Body of pancreas (tissue), 4 donors: ENCODE data around the gene P2RY4. TPM values are rescaled to one million over a fixed set of nuclear protein-coding genes. Genes with fewer than 3 reads are reported as not detected.

ENCODE experiments used
- ATAC-seq: fragments of 150-250 bp; one replicate; pipeline ENCODE4 v1.9.1; 2016
- DNase-seq, 4 donors: peaks; one replicate each; pipeline ENCODE4 v3.0.0-alpha.2; 2019
- H3K27ac ChIP-seq, 4 donors: fragments of 200-600 bp; sonication (generic); 1 replicate in 3 of 4; 2 replicates in 1 of 4; pipeline versions ENCODE4 v1.5.1 to v1.6.1; 2016 to 2019; ENCODE audit warnings: mild to moderate bottlenecking in 1 of 4, mixed read lengths in 1 of 4, moderate library complexity in 1 of 4
- H3K27me3 ChIP-seq, 2 donors: fragments of 200-600 bp; sonication (generic); one replicate each; pipeline ENCODE4 v1.6.0; 2016; ENCODE audit warnings: mild to moderate bottlenecking in 1 of 2
- H3K36me3 ChIP-seq, 2 donors: fragments of 200-600 bp; sonication (generic); replicated peaks in 1 of 2; 2 replicates each; pipeline ENCODE4 v1.5.1; 2016; ENCODE audit warnings: low read depth in 2 of 2; ENCODE audit not compliant: insufficient read depth in 1 of 2
- H3K4me1 ChIP-seq: fragments of 200-600 bp; sonication (generic); one replicate; pipeline ENCODE4 v1.6.0; 2016
- H3K4me3 ChIP-seq, 2 donors: fragments of 200-600 bp; sonication (generic); 1 replicate in 1 of 2; 2 replicates in 1 of 2; pipeline ENCODE4 v1.5.1; 2016 to 2019
- H3K9me3 ChIP-seq, 3 donors: fragments of 200-600 bp; sonication (generic); 1 replicate in 2 of 3; 2 replicates in 1 of 3; pipeline ENCODE4 v1.5.1; 2016
- POLR2A ChIP-seq, 3 donors: fragments of 450-650 bp; IDR thresholded peaks; one replicate each; pipeline ENCODE4 v1.6.1; 2016; ENCODE audit warnings: antibody characterized with exemption in 3 of 3, mild to moderate bottlenecking in 2 of 3
- intact Hi-C: fragments of 100-400 bp; cut with DNase I; formaldehyde crosslinking; loops from one replicate; pipeline ENCODE4 v1.15.1; 2023
- small RNA-seq: library from RNA; depleted of rRNA; stranded (forward); fragments of <200 nt; gene quantifications from one replicate; pipeline ENCODE3, GENCODE V24; 2016
- total RNA-seq, 2 donors: library from RNA; depleted of rRNA; stranded (reverse); fragments of >200 nt; gene quantifications; one replicate each; pipeline ENCODE4 v1.1.0, GENCODE V29; 2016
- TF ChIP-seq, protein P1 (sequence below), 7 experiments: fragments of 450-650 bp in 4 of 7; fragments of 200-600 bp in 3 of 7; sonication (generic) in 3 of 7; IDR thresholded peaks; one replicate each; pipeline ENCODE4 v1.5.1; 2016 to 2019; ENCODE audit warnings: antibody characterized with exemption in 7 of 7

P2RY4 gene
- total RNA-seq, 2 donors from 2014 or later = 1.3 TPM; not detected in 1

DNA sequence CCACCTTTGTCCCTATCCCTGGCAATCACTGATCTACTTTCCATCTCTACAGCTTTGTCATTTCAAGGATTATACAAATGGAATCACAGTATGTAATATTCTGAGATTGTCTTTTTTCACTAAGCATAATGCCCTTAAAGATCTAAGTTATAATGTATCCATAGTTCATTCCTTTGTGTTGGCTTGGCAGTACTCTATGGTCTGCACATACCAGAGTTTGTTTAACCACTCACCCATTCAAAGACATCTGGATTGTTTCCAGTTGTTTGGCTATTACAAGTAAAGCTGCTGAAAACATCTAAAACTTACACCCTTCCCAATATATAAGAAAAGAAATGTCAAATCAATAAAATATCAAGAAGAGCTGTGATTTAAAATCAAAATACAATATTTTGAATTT lies 51.5 kb downstream of the P2RY4 start:
- H3K27me3 ChIP-seq = no peaks in the 10 kb centered on the region
- intact Hi-C loops = no loop called here
- no peaks in the 10 kb centered on the region for H3K4me1 ChIP-seq
- H3K36me3 ChIP-seq = no peaks in the 10 kb centered on the region
- DNase-seq = no peak
- TF ChIP-seq POLR2A (IDR thresholded peaks at IDR 0.05) = no peak
- TF ChIP-seq, protein P1, sequence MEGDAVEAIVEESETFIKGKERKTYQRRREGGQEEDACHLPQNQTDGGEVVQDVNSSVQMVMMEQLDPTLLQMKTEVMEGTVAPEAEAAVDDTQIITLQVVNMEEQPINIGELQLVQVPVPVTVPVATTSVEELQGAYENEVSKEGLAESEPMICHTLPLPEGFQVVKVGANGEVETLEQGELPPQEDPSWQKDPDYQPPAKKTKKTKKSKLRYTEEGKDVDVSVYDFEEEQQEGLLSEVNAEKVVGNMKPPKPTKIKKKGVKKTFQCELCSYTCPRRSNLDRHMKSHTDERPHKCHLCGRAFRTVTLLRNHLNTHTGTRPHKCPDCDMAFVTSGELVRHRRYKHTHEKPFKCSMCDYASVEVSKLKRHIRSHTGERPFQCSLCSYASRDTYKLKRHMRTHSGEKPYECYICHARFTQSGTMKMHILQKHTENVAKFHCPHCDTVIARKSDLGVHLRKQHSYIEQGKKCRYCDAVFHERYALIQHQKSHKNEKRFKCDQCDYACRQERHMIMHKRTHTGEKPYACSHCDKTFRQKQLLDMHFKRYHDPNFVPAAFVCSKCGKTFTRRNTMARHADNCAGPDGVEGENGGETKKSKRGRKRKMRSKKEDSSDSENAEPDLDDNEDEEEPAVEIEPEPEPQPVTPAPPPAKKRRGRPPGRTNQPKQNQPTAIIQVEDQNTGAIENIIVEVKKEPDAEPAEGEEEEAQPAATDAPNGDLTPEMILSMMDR (IDR thresholded peaks at IDR 0.05) = no peak
- H3K9me3 ChIP-seq = no peaks in the 10 kb centered on the region
- H3K4me3 ChIP-seq = no peak overlapping the region
- ATAC-seq = no peak
- H3K27ac ChIP-seq = no peak overlapping the region

Small RNA genes lying within 50 kb of the gene (small RNA-seq; reads per million reads assigned to genes)
- gene RNA5SP507 = not detected

Other genes with a start within 250 kb of the P2RY4 start
- not detected for gene AWAT2, start 210.3 kb downstream of the P2RY4 start, total RNA-seq
- gene OTUD6A, start 197.7 kb downstream of the P2RY4 start, total RNA-seq = not detected
- 10 to 100 TPM; 39.9 to 64.1 TPM for gene IGBP1, start 126.8 kb downstream of the P2RY4 start, total RNA-seq
- gene DGAT2L6, start 82.7 kb downstream of the P2RY4 start, total RNA-seq = not detected
- gene AWAT1, start 25.5 kb downstream of the P2RY4 start, total RNA-seq = not detected
- gene ARR3, start 8.1 kb upstream of the P2RY4 start, total RNA-seq = not detected
- gene RAB41, start 22.0 kb upstream of the P2RY4 start, total RNA-seq = not detected
- 10 to 100 TPM in 1 of 2 donors, 1 to 10 TPM in 1; 7.3 to 27.2 TPM for gene PDZD11, start 29.7 kb upstream of the P2RY4 start, total RNA-seq
- not detected for gene KIF4A, start 29.9 kb upstream of the P2RY4 start, total RNA-seq
- gene GDPD2, start 163.1 kb upstream of the P2RY4 start, total RNA-seq = under 1 TPM in 1 of 2 donors, not detected in 1; 0.26 TPM
- 10 to 100 TPM; 26.0 to 26.7 TPM for gene DLG3, start 184.6 kb upstream of the P2RY4 start, total RNA-seq